HL-60 (cell line): Measurements from ENCODE around the gene ADCYAP1R1.
A peak's percentile ranks its signal among the peaks of the same experiment; 100 is the strongest.

ENCODE experiments used
- DNase-seq, 2 experiments: peaks; one replicate each; pipeline ENCODE4 v3.0.0-alpha.2; 2010 to 2020; ENCODE audit warnings: low read depth in 1 of 2, low spot score in 1 of 2
- H3K27ac ChIP-seq: fragments of 250-450 bp; sonication (Bioruptor Pico); replicated peaks from 2 replicates; pipeline ENCODE4 v1.5.1; 2020; ENCODE audit warnings: mild to moderate bottlenecking, moderate library complexity
- H3K27me3 ChIP-seq: fragments of 250-450 bp; sonication (Bioruptor Pico); 2 replicates; pipeline ENCODE4 v1.5.1; 2021; ENCODE audit warnings: mild to moderate bottlenecking, moderate library complexity; ENCODE audit not compliant: insufficient read depth, poor library complexity, severe bottlenecking
- H3K4me3 ChIP-seq: replicated peaks from 2 replicates; pipeline ENCODE4 v1.5.1; 2011; ENCODE audit warnings: mild to moderate bottlenecking, control low read depth, low read length; ENCODE audit not compliant: insufficient read depth
- CTCF ChIP-seq: IDR thresholded peaks from one replicate; pipeline ENCODE4 v1.5.1; 2011; ENCODE audit warnings: low read length, control low read depth, inconsistent platforms; ENCODE audit not compliant: insufficient read depth
- GABPA ChIP-seq: IDR thresholded peaks from 2 replicates; pipeline ENCODE4 v1.6.1; 2012; ENCODE audit warnings: low read depth
- POLR2AphosphoS5 ChIP-seq: IDR thresholded peaks from 2 replicates; pipeline ENCODE4 v1.6.1; 2012; ENCODE audit warnings: low read depth
- REST ChIP-seq: IDR thresholded peaks from 2 replicates; pipeline ENCODE4 v1.6.1; 2012; ENCODE audit warnings: low read depth; ENCODE audit not compliant: insufficient replicate concordance
- SPI1 ChIP-seq: IDR thresholded peaks from 2 replicates; pipeline ENCODE4 v1.6.1; 2012; ENCODE audit warnings: low read depth, mild to moderate bottlenecking, borderline replicate concordance

ADCYAP1R1 gene

GRCh38 chr7:31129067-31129466 lies 77.0 kb downstream of the ADCYAP1R1 start:
- no peak overlapping the region for H3K27ac ChIP-seq
- no peak for DNase-seq

GRCh38 chr7:31133497-31133896 lies 81.4 kb downstream of the ADCYAP1R1 start:
- no peak for TF ChIP-seq GABPA
- no peak for TF ChIP-seq REST
- no peak for TF ChIP-seq SPI1
- no peak for TF ChIP-seq POLR2AphosphoS5
- TF ChIP-seq CTCF, result no peak
- no peak for DNase-seq
- Histone ChIP-seq H3K27me3 (peaks cover 2% of the 10 kb centered on the region), H3K4me3 (no peak overlapping the region), H3K27ac (no peak overlapping the region)

More at GRCh38 chr7:31129067-31129466, 77.0 kb downstream of the ADCYAP1R1 start:
- H3K4me3 ChIP-seq, result no peak overlapping the region
- H3K27me3 ChIP-seq, result peaks cover 2% of the 10 kb centered on the region
- TF ChIP-seq GABPA (no peak), SPI1 (no peak), CTCF (no peak), POLR2AphosphoS5 (no peak), REST (no peak)

- peak; percentile 10 to 57 for DNase-seq
- Histone ChIP-seq H3K27me3 (peaks cover 2% of the 10 kb centered on the region), H3K4me3 (no peak overlapping the region), H3K27ac (no peak overlapping the region)
- no peak for TF ChIP-seq SPI1
- TF ChIP-seq CTCF, result peak; percentile 26
Measured at GRCh38 chr7:31134246-31135188, 82.4 kb downstream of the ADCYAP1R1 start.

GRCh38 chr7:31137234-31137633 lies 85.1 kb downstream of the ADCYAP1R1 start:
- DNase-seq, result no peak
- Histone ChIP-seq H3K4me3 (no peak overlapping the region), H3K27ac (no peak overlapping the region), H3K27me3 (peaks cover 4% of the 10 kb centered on the region)
- TF ChIP-seq POLR2AphosphoS5, result no peak
- no peak for TF ChIP-seq SPI1
- no peak for TF ChIP-seq CTCF
- TF ChIP-seq REST, result no peak
